Transverse colon (tissue), 4 donors: ENCODE results near the gene TLK1. TPM values are rescaled to one million over a fixed set of nuclear protein-coding genes. Genes with fewer than 3 reads are reported as not detected.
A peak's percentile ranks its signal among the peaks of the same experiment; 100 is the strongest.

Source experiments
- DNase-seq: peaks from one replicate; pipeline ENCODE4 v3.0.0-alpha.2; 2019
- H3K27ac ChIP-seq, 4 donors: fragments of 200-600 bp; sonication (generic); 2 replicates each; pipeline ENCODE4 v1.5.1; 2016 to 2018; ENCODE audit warnings: inconsistent platforms in 4 of 4
- H3K27me3 ChIP-seq: fragments of 200-600 bp; sonication (generic); 2 replicates; pipeline ENCODE4 v1.5.1; 2017; ENCODE audit warnings: inconsistent platforms
- H3K36me3 ChIP-seq, 4 donors: fragments of 200-600 bp; sonication (generic); 2 replicates each; pipeline ENCODE4 v1.5.1; 2017 to 2019; ENCODE audit warnings: inconsistent platforms in 4 of 4
- H3K4me1 ChIP-seq, 4 donors: fragments of 200-600 bp; sonication (generic); 2 replicates each; pipeline ENCODE4 v1.5.1; 2017 to 2020; ENCODE audit warnings: inconsistent platforms in 4 of 4
- H3K4me3 ChIP-seq, 4 donors: fragments of 200-600 bp; sonication (generic); 1 replicate in 1 of 4; 2 replicates in 3 of 4; pipeline versions ENCODE4 v1.5.1 to v1.6.1; 2017 to 2019; ENCODE audit warnings: inconsistent platforms in 4 of 4
- H3K9me3 ChIP-seq, 2 donors: fragments of 200-600 bp; sonication (generic); 2 replicates each; pipeline ENCODE4 v1.5.1; 2017 to 2019; ENCODE audit warnings: inconsistent platforms in 2 of 2
- CTCF ChIP-seq, 5 experiments: fragments of 200-600 bp in 3 of 5; fragments of 450-650 bp in 2 of 5; sonication (generic) in 3 of 5; IDR thresholded peaks; 1 replicate in 2 of 5; 2 replicates in 3 of 5; pipeline ENCODE4 v1.5.1; 2016 to 2017; ENCODE audit warnings: antibody characterized with exemption in 5 of 5, inconsistent platforms in 3 of 5, mild to moderate bottlenecking in 2 of 5, moderate library complexity in 1 of 5
- EP300 ChIP-seq: sonication (generic); formaldehyde crosslinking; IDR thresholded peaks from one replicate; pipeline ENCODE4 v1.6.1; 2017; ENCODE audit warnings: antibody characterized with exemption, low read depth
- POLR2A ChIP-seq: fragments of 450-650 bp; IDR thresholded peaks from one replicate; pipeline ENCODE4 v1.6.1; 2016; ENCODE audit warnings: antibody characterized with exemption, mild to moderate bottlenecking, moderate library complexity
- POLR2AphosphoS5 ChIP-seq, 3 donors: sonication (generic); formaldehyde crosslinking; IDR thresholded peaks; one replicate each; pipeline ENCODE4 v1.6.1; 2016; ENCODE audit warnings: antibody characterized with exemption in 3 of 3
- WGBS, 2 donors: methylation state at CpG; one replicate each; pipeline ENCODE4 v1.1.5; 2018; ENCODE audit warnings: low coverage in 1 of 2; 5-methylcytosine and 5-hydroxymethylcytosine counted together
- in situ Hi-C, 4 donors: fragments of 200-750 bp; cut with MboI; loops; one replicate each; pipeline versions ENCODE4 v1.15.0 to v1.15.1; 2017; ENCODE audit warnings: low sequenced_read_pairs in 3 of 4, low pct_ligation_motif_present in 1 of 4, low pct_unique_long_range_greater_than_20kb in 1 of 4
- intact Hi-C: fragments of 100-400 bp; cut with DNase I; formaldehyde crosslinking; loops from one replicate; pipeline ENCODE4 v1.15.1; 2023; ENCODE audit warnings: low total_unique reads
- total RNA-seq, 4 donors: library from RNA; depleted of rRNA; stranded (reverse); fragments of >200 nt; gene quantifications; one replicate each; pipeline ENCODE4 v1.1.0, GENCODE V29; 2016

The TLK1 gene
- total RNA-seq, 4 donors from 2014 or later = 39.6 to 76.3 (median 53.2) TPM

DNA sequence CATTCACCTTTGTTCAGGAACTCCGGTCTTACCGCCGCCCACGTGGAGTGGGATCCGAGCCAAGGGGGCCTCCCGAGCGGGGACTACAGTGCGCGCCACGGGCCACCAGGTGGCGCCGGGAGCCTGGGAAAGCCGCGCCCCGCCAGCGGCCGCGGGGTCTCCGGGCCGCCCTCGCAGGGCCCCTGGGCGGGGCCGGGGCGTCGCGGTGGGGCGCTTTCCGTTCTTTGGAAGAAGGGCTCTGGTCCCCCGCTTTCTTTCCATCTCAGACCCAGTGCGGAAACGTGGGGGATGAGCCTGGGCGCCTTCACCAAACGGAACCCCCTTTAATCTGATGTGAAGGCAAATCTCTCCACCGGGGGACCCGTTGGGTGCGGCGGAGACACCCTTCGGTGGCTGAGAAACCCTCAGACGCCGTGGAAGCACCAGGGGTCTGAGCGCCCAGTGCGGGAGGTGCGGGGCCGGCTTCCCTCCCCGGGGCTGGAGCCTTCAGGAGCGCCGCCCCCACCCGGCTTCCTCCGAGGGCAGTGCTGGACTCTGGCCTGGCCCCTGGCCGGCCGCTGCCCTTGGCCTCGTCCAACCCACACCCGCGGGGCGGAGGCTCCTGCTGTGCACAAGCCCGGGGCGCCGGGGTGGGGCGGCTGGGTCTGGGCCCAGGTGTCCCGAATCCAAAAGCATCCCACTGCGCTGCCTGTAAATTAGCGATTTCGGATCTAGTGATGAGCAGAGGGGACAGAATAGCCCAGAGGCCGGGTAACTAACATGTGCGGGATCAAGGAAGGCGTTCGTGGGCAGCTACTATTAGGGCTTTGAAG is 187.0 kb downstream of the TLK1 start:
- in situ Hi-C loops = loop anchor here in 3 of 4 donors (10.0 to 25.0 kb wide), 3 partner anchors 189 to 439 kb away; partner anchors contain the start of gene TLK1 (in 2 of the 3)
- no peaks in the 10 kb centered on the region for H3K27me3 ChIP-seq
- peaks cover 5 to 20% (median 11%) of the 10 kb centered on the region in 4 donors for H3K4me1 ChIP-seq
- H3K36me3 ChIP-seq = no peaks in the 10 kb centered on the region
- 8 to 56% methylated on average over 8 to 40 of the region's 67 CpGs for WGBS, 2 donors
- peak overlapping the region; percentile 75 to 91 (median 86) for H3K27ac ChIP-seq
- peak; percentile 91 for DNase-seq
- TF ChIP-seq CTCF (IDR thresholded peaks at IDR 0.05) (peak; percentile 86 to 94 (median 93)), POLR2A (peak; percentile 49), POLR2AphosphoS5 (IDR thresholded peaks at IDR 0.05) (peak in 2 of 3 donors; percentile 43 to 46), EP300 (no peak)
- peak overlapping the region; percentile 45 to 95 (median 71) for H3K4me3 ChIP-seq
- no peaks in the 10 kb centered on the region for H3K9me3 ChIP-seq
- intact Hi-C loops = loop anchor here (1.0 to 10.0 kb wide), 3 partner anchors 91 to 443 kb away; no protein-coding TSS in a partner anchor

GRCh38 chr2:170973225-170973491 is 187.5 kb downstream of the TLK1 start:
- Histone ChIP-seq H3K36me3 (no peaks in the 10 kb centered on the region), H3K4me1 (peaks cover 5 to 20% (median 11%) of the 10 kb centered on the region in 4 donors), H3K27ac (peak overlapping the region; percentile 75 to 91 (median 86)), H3K9me3 (no peaks in the 10 kb centered on the region), H3K27me3 (no peaks in the 10 kb centered on the region), H3K4me3 (peak overlapping the region; percentile 6 to 95 (median 71))
- intact Hi-C loops = loop anchor here (1.0 to 10.0 kb wide), 3 partner anchors 92 to 443 kb away; no protein-coding TSS in a partner anchor
- WGBS, 2 donors = 4 to 80% methylated on average over 1 to 12 of the region's 12 CpGs
- TF ChIP-seq EP300 (no peak), POLR2A (no peak), POLR2AphosphoS5 (IDR thresholded peaks at IDR 0.05) (no peak), CTCF (IDR thresholded peaks at IDR 0.05) (no peak)
- in situ Hi-C loops = loop anchor here in 3 of 4 donors (10.0 to 25.0 kb wide), 3 partner anchors 189 to 439 kb away; partner anchors contain the start of gene TLK1 (in 2 of the 3)
- DNase-seq = no peak

- peaks cover 0 to 2% (median 0%) of the 10 kb centered on the region in 4 donors for H3K36me3 ChIP-seq
- TF ChIP-seq POLR2A = no peak
- TF ChIP-seq POLR2AphosphoS5 (IDR thresholded peaks at IDR 0.05) = no peak
- TF ChIP-seq CTCF (IDR thresholded peaks at IDR 0.05) = no peak
- TF ChIP-seq EP300 = no peak
- peak overlapping the region; percentile 26 to 91 (median 86) for H3K27ac ChIP-seq
- DNase-seq = no peak
- 43 to 69% methylated on average over 9 to 20 of the region's 20 CpGs for WGBS, 2 donors
- intact Hi-C loops (loop anchor here (1.0 to 10.0 kb wide), 3 partner anchors 92 to 444 kb away; no protein-coding TSS in a partner anchor), in situ Hi-C loops (loop anchor here in 3 of 4 donors (10.0 to 25.0 kb wide), 3 partner anchors 190 to 440 kb away; partner anchors contain the start of gene TLK1 (in 2 of the 3))
- H3K9me3 ChIP-seq = no peaks in the 10 kb centered on the region
- no peaks in the 10 kb centered on the region for H3K27me3 ChIP-seq
- H3K4me1 ChIP-seq = peaks cover 5 to 20% (median 11%) of the 10 kb centered on the region in 4 donors
- H3K4me3 ChIP-seq = peak overlapping the region in 2 of 4 donors; percentile 58 to 84
These were observed 188.1 kb downstream of the TLK1 start for GRCh38 chr2:170972296-170973224.
